B cell (primary cell): ENCODE measurements around the gene INHBB. TPM values are rescaled to one million over a fixed set of nuclear protein-coding genes. Genes with fewer than 3 reads are reported as not detected.

Source experiments
- ATAC-seq: fragments of 200-7000 bp; cut with Tn5 transposase; one replicate; pipeline ENCODE4 v1.10.0; 2021; ENCODE audit warnings: low read depth, mild to moderate bottlenecking, moderate number of reproducible peaks, moderate library complexity
- CTCF ChIA-PET: fragments of 350-600 bp; sonication (Branson Sonifier 250); formaldehyde crosslinking; loops from one replicate; lab custom pipeline; 2021; ENCODE audit warnings: antibody characterized with exemption, inconsistent platforms; lab: Charles Lee
- POLR2A ChIA-PET: fragments of 350-600 bp; sonication (Branson Sonifier 250); formaldehyde crosslinking; loops from one replicate; lab custom pipeline; 2021; ENCODE audit warnings: antibody characterized with exemption; lab: Charles Lee
- DNase-seq: peaks from one replicate; pipeline ENCODE4 v3.0.0; 2013
- H2AFZ ChIP-seq: 2 replicates; pipeline ENCODE4 v1.6.1; 2012; ENCODE audit warnings: mild to moderate bottlenecking, low read depth, low read length; ENCODE audit not compliant: insufficient read depth, poor library complexity, severe bottlenecking
- H3K27ac ChIP-seq, 2 donors: 1 replicate in 1 of 2; 2 replicates in 1 of 2; pipeline ENCODE4 v1.5.1; 2012 to 2013; ENCODE audit warnings: low read length in 2 of 2, mild to moderate bottlenecking in 2 of 2, moderate library complexity in 1 of 2
- H3K27me3 ChIP-seq, 4 experiments: fragments of 200-600 bp in 1 of 4; sonication (generic) in 1 of 4; replicated peaks in 1 of 4; 1 replicate in 2 of 4; 2 replicates in 2 of 4; pipeline versions ENCODE4 v1.6.1 to v1.7.0; 2013 to 2016; ENCODE audit warnings: low read length in 3 of 4, mild to moderate bottlenecking in 2 of 4, mixed read lengths in 1 of 4, moderate library complexity in 1 of 4; ENCODE audit not compliant: insufficient read depth in 4 of 4, control insufficient read depth in 3 of 4; ENCODE audit errors: control extremely low read depth in 1 of 4
- H3K36me3 ChIP-seq, 2 experiments: replicated peaks in 1 of 2; 1 replicate in 1 of 2; 2 replicates in 1 of 2; pipeline versions ENCODE4 v1.6.1 to v1.7.1; 2013; ENCODE audit warnings: low read length in 1 of 2; ENCODE audit not compliant: insufficient read depth in 2 of 2, control insufficient read depth in 1 of 2; ENCODE audit errors: control extremely low read depth in 1 of 2, extremely low read depth in 1 of 2
- H3K4me1 ChIP-seq, 2 donors: fragments of 200-600 bp in 1 of 2; sonication (generic) in 1 of 2; 1 replicate in 1 of 2; 2 replicates in 1 of 2; pipeline versions ENCODE4 v1.5.1 to v1.6.1; 2013 to 2017; ENCODE audit warnings: low read length in 2 of 2; ENCODE audit not compliant: control insufficient read depth in 2 of 2, insufficient read depth in 2 of 2
- H3K4me2 ChIP-seq: replicated peaks from 2 replicates; pipeline ENCODE3; 2012; ENCODE audit warnings: mild to moderate bottlenecking, low read depth, low read length; ENCODE audit not compliant: poor library complexity, severe bottlenecking
- H3K4me3 ChIP-seq, 5 experiments: fragments of 200-600 bp in 1 of 5; sonication (generic) in 1 of 5; 1 replicate in 3 of 5; 2 replicates in 2 of 5; pipeline versions ENCODE4 v1.5.1 to v1.7.0; 2011 to 2016; ENCODE audit warnings: low read length in 4 of 5, mild to moderate bottlenecking in 4 of 5, low read depth in 2 of 5, control low read depth in 1 of 5, moderate library complexity in 1 of 5; ENCODE audit not compliant: insufficient read depth in 1 of 5; ENCODE audit errors: control extremely low read depth in 1 of 5, extremely low read depth in 1 of 5
- H3K79me2 ChIP-seq: fragments of 200-600 bp; sonication (generic); one replicate; pipeline ENCODE4 v1.6.0; 2016; ENCODE audit warnings: low read length; ENCODE audit not compliant: control insufficient read depth, insufficient read depth
- H3K9ac ChIP-seq: fragments of 200-600 bp; sonication (generic); 2 replicates; pipeline ENCODE4 v1.6.1; 2017; ENCODE audit warnings: mild to moderate bottlenecking, low read length, moderate library complexity
- H3K9me3 ChIP-seq, 3 donors: one replicate each; pipeline versions ENCODE4 v1.6.1 to v1.7.1; 2013; ENCODE audit warnings: low read length in 2 of 3; ENCODE audit not compliant: control insufficient read depth in 2 of 3, insufficient read depth in 1 of 3; ENCODE audit errors: control extremely low read depth in 1 of 3
- H4K20me1 ChIP-seq: 2 replicates; pipeline ENCODE4 v1.6.0; 2012; ENCODE audit warnings: mild to moderate bottlenecking, low read length; ENCODE audit not compliant: insufficient read depth, control insufficient read depth, poor library complexity, severe bottlenecking
- H3K27ac Mint-ChIP-seq: one replicate; pipeline ENCODE4 v1.8.0; 2021; ENCODE audit warnings: mixed read lengths
- H3K27me3 Mint-ChIP-seq: one replicate; pipeline ENCODE4 v1.8.0; 2021; ENCODE audit warnings: mixed read lengths
- H3K4me1 Mint-ChIP-seq: one replicate; pipeline ENCODE4 v1.8.0; 2021; ENCODE audit warnings: mixed read lengths
- H3K4me3 Mint-ChIP-seq: one replicate; pipeline ENCODE4 v1.8.0; 2021; ENCODE audit warnings: mixed read lengths
- H3K9me3 Mint-ChIP-seq: one replicate; pipeline ENCODE4 v1.8.0; 2022; ENCODE audit warnings: mixed read lengths; ENCODE audit not compliant: insufficient read depth
- EZH2 ChIP-seq: IDR thresholded peaks from 2 replicates; pipeline ENCODE4 v1.6.1; 2012; ENCODE audit warnings: borderline replicate concordance, low read depth, mild to moderate bottlenecking, moderate library complexity, low read length; ENCODE audit not compliant: insufficient read depth, poor library complexity, severe bottlenecking
- WGBS: methylation state at CpG from one replicate; pipeline ENCODE4 v1.1.5; 2013; ENCODE audit warnings: missing lambda C conversion rate; ENCODE audit not compliant: insufficient coverage; 5-methylcytosine and 5-hydroxymethylcytosine counted together
- intact Hi-C: fragments of 100-400 bp; cut with micrococcal nuclease; formaldehyde crosslinking; loops from one replicate; pipeline ENCODE4 v1.10.0; 2022
- polyA plus RNA-seq: library from polyadenylated mRNA; depleted of rRNA; stranded (reverse); fragments of >200 nt; gene quantifications from 2 replicates; pipeline ENCODE4 v1.2.3, GENCODE V29; 2012
- total RNA-seq, 2 donors: library from RNA; stranded (reverse); fragments of 120-200 nt in 1 of 2; gene quantifications; 1 replicate in 1 of 2; 2 replicates in 1 of 2; pipeline versions ENCODE4 v1.2.3 to v1.2.4, GENCODE V29; 2013 to 2022
- TF ChIP-seq, protein P1 (sequence below): fragments of 200-600 bp; IDR thresholded peaks from one replicate; pipeline ENCODE4 v1.8.0; 2022; ENCODE audit warnings: antibody characterized with exemption, mild to moderate bottlenecking

INHBB gene
- total and polyA plus RNA-seq, 2 donors (not counting 1 experiment from before 2014, with no cell fraction given), result 0.03 TPM; not detected in 1

DNA sequence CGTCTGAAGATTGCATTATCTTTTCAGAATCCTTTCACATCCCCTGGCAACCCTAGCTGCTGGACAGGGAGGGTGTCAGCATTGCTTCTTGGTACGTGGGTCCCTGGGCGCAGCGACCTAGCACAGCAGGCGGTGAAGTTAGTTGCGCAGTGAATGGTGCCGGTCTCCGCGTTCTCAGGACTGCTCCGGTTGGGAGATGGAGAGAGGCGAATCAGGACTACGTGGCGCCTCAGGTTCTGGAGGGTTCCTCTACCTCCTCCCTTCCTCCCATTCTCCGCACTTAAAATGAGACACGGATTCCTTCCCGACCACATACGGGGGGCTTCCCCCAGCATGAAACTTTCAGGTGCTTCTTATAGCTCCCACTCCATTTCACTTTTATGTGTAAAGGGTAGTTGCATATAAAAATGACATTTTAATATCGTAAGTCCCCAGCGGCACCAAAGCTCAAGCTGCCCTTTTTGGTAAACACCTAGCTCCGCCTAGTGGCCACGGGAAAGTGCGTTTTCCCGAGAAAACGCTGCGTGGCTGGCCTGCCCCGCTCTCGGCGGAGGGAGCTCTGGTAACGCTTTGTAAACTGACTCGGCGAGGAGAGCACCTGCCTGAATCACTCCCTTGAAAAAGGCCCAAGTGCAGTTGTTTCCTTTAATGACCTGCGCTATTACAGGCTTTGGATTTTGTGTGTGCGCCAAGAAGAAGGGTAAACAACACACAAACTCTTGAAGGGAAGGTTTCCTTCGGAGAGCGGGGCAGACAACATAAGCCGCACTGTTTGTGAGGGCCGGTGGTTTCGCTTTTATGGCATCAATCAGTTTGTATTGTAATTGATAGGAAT lies 32.9 kb upstream of the INHBB start:
- CTCF ChIA-PET, result interaction anchor here (0.7 to 4.7 kb wide), 41 partner anchors 9 to 635 kb away, joined by 3 to 82 read pairs (median 5); partner anchors contain the start of genes PTPN4, RALB and TMEM185B
- Mint-ChIP-seq H3K4me1 (peaks cover 14% of the 10 kb centered on the region), H3K4me3 (peak overlapping the region; percentile 86), H3K9me3 (no peaks in the 10 kb centered on the region), H3K27ac (peak overlapping the region; percentile 37), H3K27me3 (peaks cover 22% of the 10 kb centered on the region)
- WGBS, result 25% methylated on average over 25 of the region's 38 CpGs
- peak overlapping the region; percentile 87 for H2AFZ ChIP-seq
- peak overlapping the region; percentile 16 to 42 (median 35) for H3K4me3 ChIP-seq
- H3K4me1 ChIP-seq, result peaks cover 10 to 14% of the 10 kb centered on the region in 2 donors
- ATAC-seq (peak; percentile 74), DNase-seq (peak; percentile 76)
- no peaks in the 10 kb centered on the region for H3K79me2 ChIP-seq
- peaks cover 0 to 5% (median 0%) of the 10 kb centered on the region in 3 donors for H3K9me3 ChIP-seq
- TF ChIP-seq, protein P1, sequence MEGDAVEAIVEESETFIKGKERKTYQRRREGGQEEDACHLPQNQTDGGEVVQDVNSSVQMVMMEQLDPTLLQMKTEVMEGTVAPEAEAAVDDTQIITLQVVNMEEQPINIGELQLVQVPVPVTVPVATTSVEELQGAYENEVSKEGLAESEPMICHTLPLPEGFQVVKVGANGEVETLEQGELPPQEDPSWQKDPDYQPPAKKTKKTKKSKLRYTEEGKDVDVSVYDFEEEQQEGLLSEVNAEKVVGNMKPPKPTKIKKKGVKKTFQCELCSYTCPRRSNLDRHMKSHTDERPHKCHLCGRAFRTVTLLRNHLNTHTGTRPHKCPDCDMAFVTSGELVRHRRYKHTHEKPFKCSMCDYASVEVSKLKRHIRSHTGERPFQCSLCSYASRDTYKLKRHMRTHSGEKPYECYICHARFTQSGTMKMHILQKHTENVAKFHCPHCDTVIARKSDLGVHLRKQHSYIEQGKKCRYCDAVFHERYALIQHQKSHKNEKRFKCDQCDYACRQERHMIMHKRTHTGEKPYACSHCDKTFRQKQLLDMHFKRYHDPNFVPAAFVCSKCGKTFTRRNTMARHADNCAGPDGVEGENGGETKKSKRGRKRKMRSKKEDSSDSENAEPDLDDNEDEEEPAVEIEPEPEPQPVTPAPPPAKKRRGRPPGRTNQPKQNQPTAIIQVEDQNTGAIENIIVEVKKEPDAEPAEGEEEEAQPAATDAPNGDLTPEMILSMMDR, result peak; percentile 83
- no peak for TF ChIP-seq EZH2
- peak overlapping the region; percentile 92 for H3K4me2 ChIP-seq
- H4K20me1 ChIP-seq, result no peaks in the 10 kb centered on the region
- peak overlapping the region; percentile 61 for H3K9ac ChIP-seq
- POLR2A ChIA-PET, result interaction anchor here (0.6 to 1.2 kb wide), 3 partner anchors 81 to 136 kb away, joined by 3 to 7 read pairs (median 5); no protein-coding TSS in a partner anchor
- H3K27me3 ChIP-seq, result peaks cover 0 to 16% (median 1%) of the 10 kb centered on the region in 4 experiments
- peak overlapping the region in 1 of 2 donors; percentile 36 for H3K27ac ChIP-seq
- no peaks in the 10 kb centered on the region for H3K36me3 ChIP-seq
- intact Hi-C loops, result loop anchor here (1.0 to 2.0 kb wide), 6 partner anchors 60 to 672 kb away; partner anchors contain the start of gene RALB
